Activated CD4-positive, alpha-beta memory T cell treated with anti-CD3 and anti-CD28 coated beads for 36 hours (primary cell): ENCODE data around the gene DYNLT4. TPM values are rescaled to one million over a fixed set of nuclear protein-coding genes. Genes with fewer than 3 reads are reported as not detected.

Source experiments
- CTCF ChIA-PET: fragments of 350-600 bp; sonication (Branson Sonifier 250); formaldehyde crosslinking; loops from one replicate; lab custom pipeline; 2021; ENCODE audit warnings: antibody characterized with exemption, inconsistent platforms; lab: Charles Lee
- POLR2A ChIA-PET: fragments of 350-600 bp; sonication (Branson Sonifier 250); formaldehyde crosslinking; loops from one replicate; lab custom pipeline; 2021; ENCODE audit warnings: antibody characterized with exemption; lab: Charles Lee
- DNase-seq: peaks from one replicate; pipeline ENCODE4 v3.0.0-alpha.2; 2020
- H3K27ac Mint-ChIP-seq: one replicate; pipeline ENCODE4 v1.8.0; 2021; ENCODE audit warnings: mixed read lengths
- H3K27me3 Mint-ChIP-seq: one replicate; pipeline ENCODE4 v1.8.0; 2021; ENCODE audit warnings: mixed read lengths
- H3K36me3 Mint-ChIP-seq: one replicate; pipeline ENCODE4 v1.8.0; 2021; ENCODE audit warnings: mixed read lengths
- H3K4me1 Mint-ChIP-seq: one replicate; pipeline ENCODE4 v1.8.0; 2021; ENCODE audit warnings: low read depth, mixed read lengths
- H3K4me3 Mint-ChIP-seq: one replicate; pipeline ENCODE4 v1.8.0; 2021; ENCODE audit warnings: mild to moderate bottlenecking, mixed read lengths
- H3K9me3 Mint-ChIP-seq: one replicate; pipeline ENCODE4 v1.8.0; 2021; ENCODE audit warnings: mixed read lengths
- intact Hi-C: fragments of 100-400 bp; cut with micrococcal nuclease; formaldehyde crosslinking; loops from one replicate; pipeline ENCODE4 v1.15.1; 2023
- total RNA-seq, 2 experiments: library from RNA; stranded (reverse); gene quantifications; one replicate each; pipeline ENCODE4 v1.2.3, GENCODE V29; 2021

DYNLT4 gene, protein sequence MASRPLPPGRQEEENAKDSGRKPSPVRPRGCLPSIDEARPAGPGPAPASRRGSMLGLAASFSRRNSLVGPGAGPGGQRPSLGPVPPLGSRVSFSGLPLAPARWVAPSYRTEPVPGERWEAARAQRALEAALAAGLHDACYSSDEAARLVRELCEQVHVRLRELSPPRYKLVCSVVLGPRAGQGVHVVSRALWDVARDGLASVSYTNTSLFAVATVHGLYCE
- under 1 TPM; 0.40 to 0.41 TPM for total RNA-seq

DNA sequence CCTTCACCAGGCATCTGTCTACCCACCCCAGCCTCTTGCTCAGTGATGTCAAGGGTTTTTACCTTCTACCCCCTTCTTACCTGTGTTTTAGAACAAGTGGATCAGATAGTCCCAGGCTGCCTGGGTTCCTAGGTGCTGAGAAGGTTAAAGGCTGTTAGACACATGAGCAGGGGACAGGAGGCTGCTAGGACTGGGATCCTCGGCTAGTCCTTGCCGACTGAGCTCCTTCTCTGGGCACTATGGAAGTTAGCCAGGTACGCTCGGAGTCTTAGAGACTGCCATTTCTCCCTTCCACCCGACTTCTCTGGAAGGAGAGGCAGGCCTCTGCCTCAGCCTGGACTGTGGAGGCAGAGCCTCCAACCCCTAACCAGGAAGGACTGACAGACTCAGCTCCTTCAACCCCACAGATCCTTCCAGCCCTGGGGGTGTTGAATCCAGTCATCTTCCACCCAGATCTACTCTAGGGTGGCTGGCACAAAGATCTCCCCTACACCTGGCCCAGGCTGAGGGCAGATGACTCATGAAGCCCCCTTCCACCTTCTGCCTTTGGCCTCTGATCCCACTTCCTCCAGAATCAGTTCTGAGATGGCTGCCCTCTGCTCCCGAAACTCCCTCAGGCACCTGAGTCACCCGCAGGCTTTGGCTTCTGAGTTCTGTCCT, at the start of gene DYNLT4:
Gene DYNLT4 (minus strand): TSS at position 648 of the 660 bp plus-strand sequence. CDS start 683 bp downstream, outside the sequence.
- Mint-ChIP-seq H3K36me3 (peaks cover 72% of the 10 kb centered on the region), H3K9me3 (no peaks in the 10 kb centered on the region), H3K27ac (peak within 1 kb of the TSS; percentile 98), H3K4me1 (peaks cover 90% of the 10 kb centered on the region), H3K27me3 (no peaks in the 10 kb centered on the region), H3K4me3 (peak within 1 kb of the TSS; percentile 73)
- intact Hi-C loops, result loop anchor here (1.0 to 10.0 kb wide), 8 partner anchors 32 to 880 kb away; partner anchors contain the start of genes ARMH1, GPBP1L1, HECTD3 and NASP
- ChIA-PET POLR2A (interaction anchor here (1.3 to 15.8 kb wide), 6 partner anchors 7 to 84 kb away, joined by 5 to 404 read pairs (median 86); partner anchors contain the start of genes PLK3, RNU5D-1 and RPS8), CTCF (interaction anchor here (1.0 to 3.5 kb wide), 3 partner anchors 11 to 14 kb away, joined by 3 to 40 read pairs (median 22); no protein-coding TSS in a partner anchor)
- no peak for DNase-seq

DNA sequence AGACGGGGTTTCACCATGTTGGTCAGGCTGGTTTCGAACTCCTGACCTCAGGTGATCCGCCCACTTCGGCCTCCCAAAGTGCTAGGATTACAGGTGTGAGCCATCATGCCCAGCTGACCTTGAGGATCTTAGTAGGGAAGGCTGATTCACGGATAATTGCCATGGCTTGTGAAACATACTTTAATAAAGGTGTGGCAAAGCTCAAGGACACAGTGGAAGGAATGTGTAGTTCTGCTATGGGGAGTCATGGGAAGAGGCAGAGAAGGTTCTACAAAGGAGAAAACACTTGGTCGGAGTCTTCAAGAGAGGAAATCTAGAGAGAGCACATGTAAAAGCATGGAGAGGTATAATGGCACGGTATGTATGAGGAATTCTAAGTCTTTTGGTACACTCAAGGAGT, 48.6 kb upstream of the DYNLT4 start:
- H3K27me3 Mint-ChIP-seq, result no peaks in the 10 kb centered on the region
- no peak for DNase-seq
- no peaks in the 10 kb centered on the region for H3K9me3 Mint-ChIP-seq
- intact Hi-C loops, result no loop called here
- peaks cover 18% of the 10 kb centered on the region for H3K36me3 Mint-ChIP-seq
- ChIA-PET CTCF (no interaction called here), POLR2A (no interaction called here)
- H3K27ac Mint-ChIP-seq, result no peak overlapping the region
- no peak overlapping the region for H3K4me3 Mint-ChIP-seq
- no peaks in the 10 kb centered on the region for H3K4me1 Mint-ChIP-seq

DNA sequence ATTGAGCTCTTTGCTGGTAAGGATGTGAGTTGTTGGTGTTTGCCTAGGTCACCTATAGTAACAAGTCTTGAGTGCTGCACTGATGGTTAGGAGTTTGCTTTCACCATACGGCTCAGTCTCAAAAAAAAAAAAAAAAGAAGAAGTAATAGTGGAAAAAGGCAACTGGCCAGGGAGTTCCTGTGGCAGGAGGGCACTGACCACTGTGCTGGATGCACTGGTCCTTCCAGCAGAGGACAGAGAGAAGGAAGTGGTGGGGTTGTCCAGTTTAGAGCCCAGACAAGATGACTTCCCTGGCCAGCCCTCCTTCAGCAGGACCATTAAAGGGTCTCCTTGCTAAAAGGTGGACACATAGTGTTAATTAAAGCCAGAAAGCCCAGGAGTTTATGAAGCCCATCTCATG, 47.8 kb upstream of the DYNLT4 start:
- Mint-ChIP-seq H3K27ac (no peak overlapping the region), H3K4me1 (peaks cover 4% of the 10 kb centered on the region), H3K27me3 (no peaks in the 10 kb centered on the region), H3K36me3 (peaks cover 21% of the 10 kb centered on the region), H3K9me3 (no peaks in the 10 kb centered on the region), H3K4me3 (no peak overlapping the region)
- no peak for DNase-seq
- intact Hi-C loops, result no loop called here
- ChIA-PET POLR2A (no interaction called here), CTCF (interaction anchor here (0.7 kb wide), 1 partner anchor 17 kb away, joined by 4 read pairs; no protein-coding TSS in a partner anchor)

DNA sequence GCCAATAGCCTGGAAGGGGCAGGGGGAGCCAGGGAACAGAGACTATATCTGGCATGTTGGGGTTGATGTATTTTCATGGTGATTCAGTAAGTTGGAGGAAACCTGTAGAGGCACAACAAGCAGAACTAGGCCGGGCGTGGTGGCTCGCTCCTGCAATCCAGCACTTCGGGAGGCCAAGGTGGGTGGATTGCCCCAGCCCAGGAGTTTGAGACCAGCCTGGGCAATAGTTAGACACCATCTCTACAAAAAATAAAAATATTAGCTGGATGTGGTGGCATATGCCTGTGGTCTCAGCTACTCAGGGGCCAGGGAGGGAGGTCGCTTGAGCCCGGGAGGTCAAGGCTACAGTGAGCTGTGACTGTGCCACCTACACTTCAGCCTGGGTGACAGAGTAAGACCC, 46.0 kb upstream of the DYNLT4 start:
- H3K27me3 Mint-ChIP-seq, result no peaks in the 10 kb centered on the region
- POLR2A ChIA-PET, result no interaction called here
- no peak overlapping the region for H3K27ac Mint-ChIP-seq
- no peaks in the 10 kb centered on the region for H3K9me3 Mint-ChIP-seq
- H3K36me3 Mint-ChIP-seq, result peaks cover 24% of the 10 kb centered on the region
- H3K4me1 Mint-ChIP-seq, result peaks cover 12% of the 10 kb centered on the region
- CTCF ChIA-PET, result interaction anchor here (1.0 kb wide), 1 partner anchor 17 kb away, joined by 3 read pairs; no protein-coding TSS in a partner anchor
- no peak overlapping the region for H3K4me3 Mint-ChIP-seq
- no peak for DNase-seq
- intact Hi-C loops, result no loop called here

DNA sequence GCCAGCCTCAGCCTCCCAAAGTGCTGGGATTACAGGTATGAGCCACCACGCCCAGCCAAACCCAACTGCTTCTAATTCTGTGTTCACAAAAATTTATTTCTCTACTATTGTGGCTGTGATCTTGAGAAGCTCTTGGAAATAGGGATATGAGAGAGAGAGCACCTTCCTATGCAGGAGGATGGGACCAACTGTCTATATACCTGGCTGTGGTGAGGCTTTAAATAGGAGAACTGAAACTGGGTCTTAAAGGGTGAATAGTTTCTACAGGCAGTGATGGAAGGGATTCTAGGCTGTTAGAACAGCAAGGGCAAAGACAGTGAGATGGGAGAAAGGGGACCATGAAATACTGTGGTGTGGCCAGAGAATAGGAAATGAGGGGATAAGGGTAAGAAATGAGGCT, 44.2 kb upstream of the DYNLT4 start:
- DNase-seq, result no peak
- peaks cover 18% of the 10 kb centered on the region for H3K36me3 Mint-ChIP-seq
- H3K9me3 Mint-ChIP-seq, result no peaks in the 10 kb centered on the region
- H3K27me3 Mint-ChIP-seq, result no peaks in the 10 kb centered on the region
- ChIA-PET CTCF (interaction anchor here (0.6 to 1.1 kb wide), 2 partner anchors 17 to 442 kb away, joined by 3 read pairs; no protein-coding TSS in a partner anchor), POLR2A (no interaction called here)
- H3K4me3 Mint-ChIP-seq, result no peak overlapping the region
- intact Hi-C loops, result no loop called here
- peaks cover 12% of the 10 kb centered on the region for H3K4me1 Mint-ChIP-seq
- no peak overlapping the region for H3K27ac Mint-ChIP-seq

DNA sequence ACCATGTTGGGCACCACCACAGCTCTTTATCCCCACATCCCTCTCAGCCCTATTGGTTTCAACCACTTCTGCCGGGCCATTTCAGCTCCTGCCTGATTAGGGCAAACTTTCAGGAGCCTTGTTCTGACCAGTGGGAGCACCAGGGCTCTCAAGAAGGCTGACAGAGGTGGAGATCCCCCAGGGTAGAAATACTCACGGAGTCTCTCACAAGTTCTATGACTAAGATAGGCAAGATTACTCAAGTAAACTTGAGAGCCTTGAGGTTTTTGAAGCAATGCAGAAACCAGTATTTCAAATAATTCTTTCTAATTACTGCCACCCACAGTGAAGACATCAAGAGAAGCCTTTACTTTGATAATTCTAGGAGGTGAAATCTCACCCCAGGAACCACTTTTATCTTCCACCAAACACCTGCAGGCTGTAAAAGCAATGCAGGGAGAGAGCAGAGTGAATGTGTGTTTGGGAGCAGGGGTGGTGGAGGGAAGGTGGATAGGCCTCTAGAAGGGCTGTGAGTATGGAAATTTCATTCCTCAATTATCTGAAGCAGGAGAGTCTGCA, 42.5 kb upstream of the DYNLT4 start:
- CTCF ChIA-PET, result interaction anchor here (0.6 kb wide), 1 partner anchor 31 kb away, joined by 4 read pairs; no protein-coding TSS in a partner anchor
- Mint-ChIP-seq H3K9me3 (no peaks in the 10 kb centered on the region), H3K4me3 (no peak overlapping the region), H3K27ac (no peak overlapping the region), H3K4me1 (peaks cover 12% of the 10 kb centered on the region), H3K27me3 (no peaks in the 10 kb centered on the region), H3K36me3 (peaks cover 12% of the 10 kb centered on the region)
- intact Hi-C loops, result no loop called here
- DNase-seq, result no peak
- POLR2A ChIA-PET, result no interaction called here

DNA sequence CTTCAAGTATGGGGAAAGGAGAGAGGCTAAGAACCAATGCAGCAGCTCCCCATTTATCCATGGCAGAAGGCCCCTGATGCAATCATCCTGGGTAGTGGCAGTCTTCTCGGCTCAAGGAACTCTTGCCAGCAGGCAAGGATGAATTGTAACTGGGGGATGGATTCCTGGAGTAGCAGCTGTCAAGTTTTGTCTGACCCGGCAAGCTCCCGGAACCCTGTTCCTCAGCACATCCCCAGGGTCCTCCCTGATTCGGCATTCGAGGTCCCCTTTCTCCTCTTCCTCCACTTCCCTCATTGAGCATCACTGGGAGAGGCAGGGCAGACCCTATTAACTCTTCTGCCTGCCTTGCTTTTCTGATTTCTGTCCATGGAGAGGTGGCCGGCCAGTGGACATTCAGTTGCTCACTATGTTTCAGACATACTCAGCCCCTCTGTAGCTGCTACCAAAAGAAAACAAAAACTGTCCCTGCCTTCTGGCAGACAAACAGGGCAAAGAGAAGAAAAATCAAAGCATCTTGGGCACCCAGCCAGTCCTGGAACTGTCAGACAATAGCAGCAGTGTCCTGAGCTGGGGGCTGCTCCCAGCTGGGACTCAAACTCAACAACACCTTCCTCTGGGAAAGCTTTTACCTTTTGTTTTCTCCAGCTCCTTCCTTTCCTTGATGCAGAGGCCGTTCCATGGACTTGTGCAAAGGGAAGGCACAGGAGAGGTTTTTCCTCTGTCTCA, 41.5 kb upstream of the DYNLT4 start:
- H3K9me3 Mint-ChIP-seq, result no peaks in the 10 kb centered on the region
- POLR2A ChIA-PET, result no interaction called here
- H3K27me3 Mint-ChIP-seq, result no peaks in the 10 kb centered on the region
- intact Hi-C loops, result no loop called here
- H3K4me3 Mint-ChIP-seq, result no peak overlapping the region
- peaks cover 8% of the 10 kb centered on the region for H3K36me3 Mint-ChIP-seq
- H3K4me1 Mint-ChIP-seq, result peaks cover 12% of the 10 kb centered on the region
- H3K27ac Mint-ChIP-seq, result no peak overlapping the region
- CTCF ChIA-PET, result interaction anchor here (1.4 to 1.6 kb wide), 2 partner anchors 13 to 56 kb away, joined by 3 to 11 read pairs; no protein-coding TSS in a partner anchor
- no peak for DNase-seq

DNA sequence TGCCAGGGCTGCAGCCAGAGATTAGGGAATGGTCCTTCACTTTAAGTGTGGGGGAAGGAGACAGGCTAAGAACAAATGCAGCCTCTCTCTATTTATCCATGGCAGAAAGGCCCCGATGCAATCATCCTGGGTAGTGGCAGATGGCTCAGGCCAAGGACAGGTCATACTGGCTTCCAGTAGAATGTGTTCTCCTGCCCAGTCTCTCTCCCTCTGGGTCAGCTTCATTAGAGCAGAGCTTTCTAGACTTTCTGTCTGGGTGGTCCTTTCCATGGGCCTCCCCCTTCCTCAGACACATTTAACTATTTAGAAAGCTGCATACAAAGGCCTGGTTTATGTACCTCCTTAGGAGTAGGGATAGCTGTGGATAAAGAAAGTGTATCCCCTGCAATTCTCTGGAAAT, 40.7 kb upstream of the DYNLT4 start:
- Mint-ChIP-seq H3K4me3 (no peak overlapping the region), H3K27ac (no peak overlapping the region), H3K9me3 (no peaks in the 10 kb centered on the region), H3K4me1 (peaks cover 12% of the 10 kb centered on the region), H3K27me3 (no peaks in the 10 kb centered on the region), H3K36me3 (peaks cover 6% of the 10 kb centered on the region)
- no peak for DNase-seq
- POLR2A ChIA-PET, result no interaction called here
- intact Hi-C loops, result no loop called here
- CTCF ChIA-PET, result interaction anchor here (1.4 to 1.6 kb wide), 2 partner anchors 13 to 55 kb away, joined by 3 to 11 read pairs; no protein-coding TSS in a partner anchor

DNA sequence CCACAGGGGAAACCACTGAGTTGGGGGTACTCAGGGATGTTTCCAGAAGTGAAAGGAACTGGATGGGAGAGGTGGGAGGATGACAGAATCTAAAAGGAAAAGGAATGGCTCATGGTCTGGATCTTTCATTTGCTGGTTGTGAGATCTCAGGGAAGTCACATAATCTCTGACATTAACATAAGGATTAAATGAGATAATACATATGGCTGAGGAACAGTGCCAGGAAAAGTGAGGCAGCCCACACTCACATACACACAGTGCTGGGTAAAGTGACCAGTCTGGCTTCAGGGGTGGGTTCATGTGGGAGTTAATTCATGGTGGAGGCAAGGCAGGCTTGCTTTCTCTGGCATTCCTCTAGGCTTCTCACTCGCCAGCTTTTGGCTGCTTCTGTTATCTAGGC, 39.8 kb upstream of the DYNLT4 start:
- ChIA-PET POLR2A (interaction anchor here (0.6 kb wide), 1 partner anchor 456 kb away, joined by 3 read pairs; no protein-coding TSS in a partner anchor), CTCF (no interaction called here)
- Mint-ChIP-seq H3K36me3 (peaks cover 6% of the 10 kb centered on the region), H3K4me3 (no peak overlapping the region), H3K27ac (no peak overlapping the region), H3K4me1 (peaks cover 12% of the 10 kb centered on the region), H3K9me3 (no peaks in the 10 kb centered on the region), H3K27me3 (peaks cover 5% of the 10 kb centered on the region)
- intact Hi-C loops, result no loop called here
- DNase-seq, result no peak

DNA sequence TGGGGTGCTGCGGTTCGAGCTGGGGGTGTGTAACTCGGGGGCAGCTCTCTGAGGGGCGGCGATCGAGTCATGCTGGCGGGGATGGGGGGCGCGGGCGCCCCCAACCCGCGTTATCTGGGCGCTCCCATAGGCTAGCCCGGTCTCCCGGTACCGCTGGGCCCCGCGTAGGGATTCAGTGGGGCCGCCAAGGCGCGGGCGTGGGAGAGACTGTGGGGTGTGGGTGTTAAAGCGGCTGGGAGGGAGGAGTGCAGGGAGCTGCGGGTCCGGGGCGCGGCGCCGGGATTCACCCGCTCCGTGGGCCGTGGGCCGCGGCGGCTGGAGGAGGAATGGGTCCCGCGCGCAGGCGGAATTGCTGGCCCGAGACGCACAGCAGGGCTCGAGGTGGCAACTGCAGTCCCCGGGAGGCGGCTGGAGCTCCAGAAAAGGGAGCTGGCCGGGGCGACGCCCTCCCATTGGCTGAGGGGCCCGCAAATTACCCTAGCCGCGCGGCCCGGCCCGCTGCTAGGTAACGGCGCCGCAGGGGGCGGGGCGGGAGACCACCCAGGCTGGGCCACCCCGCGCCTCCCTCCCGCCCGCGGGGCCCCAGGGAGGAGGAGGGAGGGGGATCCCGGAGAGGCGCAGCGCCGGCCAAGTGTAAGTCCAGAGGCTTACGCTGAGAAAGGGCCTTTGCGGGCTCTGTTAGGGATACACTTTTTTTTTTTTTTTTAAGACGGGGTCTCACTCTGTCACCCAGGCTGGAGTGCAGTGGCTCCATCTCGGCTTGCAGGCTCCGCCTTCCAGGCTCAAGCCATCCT, 35.9 kb upstream of the DYNLT4 start, which contains the start of gene PTCH2:
Gene PTCH2 (minus strand): TSS at position 392 of the 794 bp plus-strand sequence. CDS start 321 bp downstream, at position 71.
- POLR2A ChIA-PET, result no interaction called here
- peak; percentile 22 for DNase-seq
- Mint-ChIP-seq H3K27me3 (peaks cover 18% of the 10 kb centered on the region), H3K36me3 (no peaks in the 10 kb centered on the region), H3K4me3 (no peak within 1 kb of the TSS), H3K4me1 (no peaks in the 10 kb centered on the region), H3K27ac (no peak within 1 kb of the TSS), H3K9me3 (no peaks in the 10 kb centered on the region)
- intact Hi-C loops, result no loop called here
- CTCF ChIA-PET, result no interaction called here

DNA sequence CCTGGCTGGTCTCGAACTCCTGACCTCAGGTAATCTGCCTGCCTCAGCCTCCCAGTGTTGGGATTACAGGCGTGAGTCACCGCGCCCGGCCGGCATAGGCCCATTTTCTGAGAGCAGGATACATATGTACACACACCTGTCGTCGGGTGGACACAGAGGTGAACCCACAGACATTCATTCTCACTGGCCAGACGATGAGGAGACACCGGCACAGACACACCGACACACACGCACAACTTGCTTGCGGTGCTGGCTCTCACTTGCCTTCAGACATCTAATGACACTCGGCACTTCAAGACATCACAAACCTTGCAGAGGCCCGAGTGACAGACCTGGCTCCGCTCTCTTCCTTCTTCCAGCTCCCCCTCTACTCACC, 35.3 kb upstream of the DYNLT4 start:
- H3K27me3 Mint-ChIP-seq, result peaks cover 18% of the 10 kb centered on the region
- H3K27ac Mint-ChIP-seq, result no peak overlapping the region
- intact Hi-C loops, result no loop called here
- H3K9me3 Mint-ChIP-seq, result no peaks in the 10 kb centered on the region
- POLR2A ChIA-PET, result no interaction called here
- DNase-seq, result no peak
- CTCF ChIA-PET, result no interaction called here
- H3K4me1 Mint-ChIP-seq, result no peaks in the 10 kb centered on the region
- no peak overlapping the region for H3K4me3 Mint-ChIP-seq
- no peaks in the 10 kb centered on the region for H3K36me3 Mint-ChIP-seq
